ENCODE measurements around the gene NEK6.
A peak's percentile ranks its signal among the peaks of the same experiment; 100 is the strongest.

Gene NEK6

GRCh38 chr9:124373851-124374250, 116.1 kb downstream of the NEK6 start:
- no peak for DNase-seq (ENCODE audit: low spot score)

- no peak for DNase-seq (ENCODE audit: low spot score)
These were observed 118.0 kb downstream of the NEK6 start for GRCh38 chr9:124375726-124376125.

- no peak for DNase-seq (ENCODE audit: low spot score)
These were observed 118.6 kb downstream of the NEK6 start for GRCh38 chr9:124376329-124376728.

- DNase-seq (ENCODE audit: low spot score), result no peak
These were observed 120.0 kb downstream of the NEK6 start for GRCh38 chr9:124377551-124378406.

- DNase-seq (ENCODE audit: low spot score), result no peak
These were observed 123.6 kb downstream of the NEK6 start for GRCh38 chr9:124381170-124381945.

- DNase-seq (ENCODE audit: low spot score), result no peak
These were observed 126.5 kb downstream of the NEK6 start for GRCh38 chr9:124384210-124384609.

GRCh38 chr9:124384846-124385245, 127.1 kb downstream of the NEK6 start:
- no peak for DNase-seq (ENCODE audit: low spot score)

GRCh38 chr9:124385623-124386022, 127.9 kb downstream of the NEK6 start:
- no peak for DNase-seq (ENCODE audit: low spot score)

- DNase-seq (ENCODE audit: low spot score), result no peak
These were observed 128.5 kb downstream of the NEK6 start for GRCh38 chr9:124386201-124386600.

GRCh38 chr9:124388275-124389048, 130.7 kb downstream of the NEK6 start:
- no peak for DNase-seq (ENCODE audit: low spot score)

- no peak for DNase-seq (ENCODE audit: low spot score)
These were observed 131.6 kb downstream of the NEK6 start for GRCh38 chr9:124389146-124389939.

- DNase-seq (ENCODE audit: low spot score), result no peak
These were observed 133.3 kb downstream of the NEK6 start for GRCh38 chr9:124390794-124391658.

- DNase-seq (ENCODE audit: low spot score), result no peak
These were observed 134.6 kb downstream of the NEK6 start for GRCh38 chr9:124392254-124392870.

- peak; percentile 95 for DNase-seq (ENCODE audit: low spot score)
These were observed 135.2 kb downstream of the NEK6 start for GRCh38 chr9:124392871-124393460.

- DNase-seq (ENCODE audit: low spot score), result no peak
These were observed 136.4 kb downstream of the NEK6 start for GRCh38 chr9:124394167-124394566.

- DNase-seq (ENCODE audit: low spot score), result no peak
These were observed 136.8 kb downstream of the NEK6 start for GRCh38 chr9:124394596-124394995.

- no peak for DNase-seq (ENCODE audit: low spot score)
These were observed 138.1 kb downstream of the NEK6 start for GRCh38 chr9:124395826-124396225.

- peak; percentile 46 for DNase-seq (ENCODE audit: low spot score)
These were observed 140.6 kb downstream of the NEK6 start for GRCh38 chr9:124398191-124398935.

Data from pons (tissue), 1 donor.